Measurements from ENCODE around the gene MBTD1. TPM values are rescaled to one million over a fixed set of nuclear protein-coding genes. Genes with fewer than 3 reads are reported as not detected.

MBTD1 gene
- polyA plus RNA-seq, 1 of the 3 experiments (the other 2 are of a cell fraction): 4.6 TPM

GRCh38 chr17:51272812-51273211, 13.0 kb upstream of the MBTD1 start:
- Histone ChIP-seq H3K4me1 (ENCODE audit: control insufficient read depth in 1 of 2, insufficient read depth in 2 of 2, low read depth in 1 of 2, low read length in 1 of 2) (peaks cover 0 to 12% of the 10 kb centered on the region in 2 experiments; a peak in 1 of 4 replicates), H3K36me3 (replicated peaks in 1 of 2; ENCODE audit: control insufficient read depth in 1 of 2, insufficient read depth in 2 of 2, low read length in 1 of 2) (peaks cover 74 to 77% of the 10 kb centered on the region in 2 experiments), H3K9me2 (no peaks in the 10 kb centered on the region), H3K9ac (no peak overlapping the region), H3K4me3 (ENCODE audit: low read depth in 2 of 2, low read length in 1 of 2) (no peak overlapping the region), H3F3A (replicated peaks; ENCODE audit: insufficient read depth) (peaks cover 24% of the 10 kb centered on the region), H4K20me1 (ENCODE audit: insufficient read depth) (peaks cover 38% of the 10 kb centered on the region; the same call in 1 of the 2 replicates), H3K9me3 (no peaks in the 10 kb centered on the region), H3K27me3 (ENCODE audit: insufficient read depth) (no peaks in the 10 kb centered on the region), H3K4me2 (no peak overlapping the region), H2AFZ (ENCODE audit: low read depth) (no peak overlapping the region), H3K27ac (ENCODE audit: low read depth in 2 of 2, low read length in 1 of 2) (no peak overlapping the region), H3K79me2 (ENCODE audit: insufficient read depth) (peaks cover 68% of the 10 kb centered on the region)
- DNase-seq: no peak
- TF ChIP-seq RFX5 (IDR thresholded peaks at IDR 0.05; ENCODE audit: low read length): no peak
- TF ChIP-seq USF1 (IDR thresholded peaks at IDR 0.05; ENCODE audit: borderline replicate concordance, low read depth): no peak
- no peak for TF ChIP-seq POLR2AphosphoS5 (IDR thresholded peaks at IDR 0.05; ENCODE audit: low read depth, low read length)
- no peak for TF ChIP-seq TEAD4 (IDR thresholded peaks at IDR 0.05; ENCODE audit: borderline replicate concordance, insufficient read depth)
- TF ChIP-seq TAF1 (IDR thresholded peaks at IDR 0.05; ENCODE audit: borderline replicate concordance, low read depth, low read length): no peak
- no peak for TF ChIP-seq ZBTB33 (IDR thresholded peaks at IDR 0.05; ENCODE audit: borderline replicate concordance, low read depth)
- TF ChIP-seq YY1 (IDR thresholded peaks at IDR 0.05; ENCODE audit: low read depth): no peak
- ChIA-PET CTCF (interaction anchor here (0.8 to 4.6 kb wide), 7 partner anchors 13 to 99 kb away, joined by 3 to 29 read pairs (median 3); no protein-coding TSS in a partner anchor), POLR2A (interaction anchor here (0.6 to 1.3 kb wide), 2 partner anchors 12 to 96 kb away, joined by 3 read pairs; no protein-coding TSS in a partner anchor)
- whole genome bisulfite sequencing (ENCODE audit: low lambda C conversion rate): 97% methylated on average over 1 of the region's 1 CpG

GRCh38 chr17:51270636-51271035, 10.8 kb upstream of the MBTD1 start:
- Histone ChIP-seq H3K9me2 (no peaks in the 10 kb centered on the region), H3K4me1 (ENCODE audit: control insufficient read depth in 1 of 2, insufficient read depth in 2 of 2, low read depth in 1 of 2, low read length in 1 of 2) (peaks cover 0 to 6% of the 10 kb centered on the region in 2 experiments; a peak in 1 of 4 replicates), H2AFZ (ENCODE audit: low read depth) (no peak overlapping the region), H3K9me3 (no peaks in the 10 kb centered on the region), H3F3A (replicated peaks; ENCODE audit: insufficient read depth) (peaks cover 20% of the 10 kb centered on the region), H3K27ac (ENCODE audit: low read depth in 2 of 2, low read length in 1 of 2) (no peak overlapping the region), H4K20me1 (ENCODE audit: insufficient read depth) (peaks cover 29% of the 10 kb centered on the region; the same call in 1 of the 2 replicates), H3K4me2 (no peak overlapping the region), H3K9ac (no peak overlapping the region), H3K4me3 (ENCODE audit: low read depth in 2 of 2, low read length in 1 of 2) (no peak overlapping the region), H3K27me3 (ENCODE audit: insufficient read depth) (no peaks in the 10 kb centered on the region), H3K36me3 (replicated peaks in 1 of 2; ENCODE audit: control insufficient read depth in 1 of 2, insufficient read depth in 2 of 2, low read length in 1 of 2) (peaks cover 72 to 77% of the 10 kb centered on the region in 2 experiments), H3K79me2 (ENCODE audit: insufficient read depth) (peaks cover 88% of the 10 kb centered on the region)
- DNase-seq: no peak
- POLR2A ChIA-PET: interaction anchor here (0.6 kb wide), 1 partner anchor 19 kb away, joined by 4 read pairs; no protein-coding TSS in a partner anchor
- TF ChIP-seq RFX5 (IDR thresholded peaks at IDR 0.05; ENCODE audit: low read length): no peak
- CTCF ChIA-PET: interaction anchor here (0.6 to 1.1 kb wide), 3 partner anchors 9 to 27 kb away, joined by 3 to 4 read pairs (median 4); no protein-coding TSS in a partner anchor
- WGBS (ENCODE audit: low lambda C conversion rate): 88% methylated on average over 1 of the region's 1 CpG

Data from SK-N-SH (cell line).